Activated T-helper 1 cell treated with Interleukin-2 at 50 U/mL for 16 hours (primary cell): ENCODE data around the gene SYT9.

ENCODE experiments used
- DNase-seq: peaks from one replicate; pipeline ENCODE4 v3.0.0-alpha.2; 2020; ENCODE audit warnings: low read depth

The SYT9 gene

DNA sequence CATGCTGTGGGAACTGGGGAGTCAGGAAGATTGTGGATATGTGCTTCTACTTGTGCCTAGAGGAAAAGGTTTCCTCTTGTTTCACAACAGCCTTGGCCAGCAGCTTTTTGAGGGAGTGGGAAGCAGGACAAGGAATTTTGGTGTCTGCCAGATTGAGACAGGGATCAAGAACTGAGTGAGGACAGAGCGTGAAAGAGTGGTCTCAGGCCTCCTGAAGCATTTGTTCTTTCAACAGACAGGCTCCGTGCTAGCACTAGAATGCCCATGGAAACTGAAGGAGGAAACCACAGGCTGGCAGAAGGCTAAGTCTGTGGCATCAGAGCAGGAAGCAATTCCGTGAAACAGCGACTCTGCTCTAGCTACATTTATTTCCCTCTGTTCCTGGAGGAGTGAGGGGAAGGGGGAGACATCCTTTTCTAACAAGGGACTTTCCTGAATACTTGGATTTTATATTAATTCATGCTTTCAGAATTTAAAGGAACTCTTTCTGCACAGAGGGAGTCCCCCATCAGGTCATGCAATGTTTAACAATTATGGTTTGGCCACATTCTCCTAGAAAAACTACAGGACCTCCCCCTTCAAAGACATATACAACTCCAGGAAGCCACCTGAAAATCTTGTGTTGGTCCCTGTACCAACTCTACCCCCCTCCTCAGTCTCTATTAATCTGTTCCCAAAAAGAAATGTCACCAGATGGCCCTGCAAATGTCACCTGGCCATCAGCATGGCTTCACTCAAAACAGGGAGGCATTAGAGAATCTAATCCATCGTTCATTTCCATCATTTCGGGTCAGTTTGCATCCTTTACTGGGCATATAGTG lies 96.1 kb downstream of the SYT9 start:
- DNase-seq, result no peak

DNA sequence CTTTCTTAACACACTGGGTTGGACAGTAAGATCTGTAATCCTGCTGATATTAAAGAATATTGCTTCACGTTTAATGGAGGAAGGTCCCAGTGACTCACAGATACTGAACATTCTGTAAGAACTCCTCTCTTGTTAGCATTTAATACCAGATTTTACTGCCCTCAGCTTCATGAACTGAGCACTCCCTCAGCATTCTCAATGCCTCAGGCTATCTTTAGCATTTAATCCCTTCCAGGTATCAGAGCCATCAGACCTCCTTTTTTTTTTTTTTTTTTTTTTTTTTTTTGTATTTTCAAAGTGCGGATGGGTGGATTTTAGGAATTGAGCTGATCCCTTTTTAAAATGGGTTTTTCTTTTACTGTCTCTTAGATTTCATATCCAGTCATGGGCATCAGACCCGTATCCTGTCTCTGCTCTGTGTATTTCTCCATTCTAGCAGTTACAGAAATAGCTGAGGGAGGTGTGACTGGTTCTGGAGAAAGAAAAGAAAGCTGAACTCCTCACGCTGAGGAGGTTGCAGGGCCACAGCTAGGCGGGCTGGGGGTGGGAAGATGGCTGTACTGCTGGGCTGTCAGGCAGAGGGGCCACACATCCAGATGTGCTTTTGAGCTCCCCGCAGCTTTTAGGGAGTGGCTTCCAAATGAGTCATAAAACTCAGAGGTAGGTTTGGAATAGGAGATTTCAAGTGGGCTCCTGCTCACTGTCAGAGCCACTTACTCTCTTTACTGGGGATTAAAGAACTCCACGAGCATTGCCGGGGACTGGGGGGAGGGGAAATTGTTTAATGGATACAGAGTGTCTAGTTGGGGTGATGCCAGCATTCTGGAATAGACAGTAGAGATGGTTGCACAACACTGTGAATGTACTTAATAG lies 97.0 kb downstream of the SYT9 start:
- DNase-seq, result no peak

DNA sequence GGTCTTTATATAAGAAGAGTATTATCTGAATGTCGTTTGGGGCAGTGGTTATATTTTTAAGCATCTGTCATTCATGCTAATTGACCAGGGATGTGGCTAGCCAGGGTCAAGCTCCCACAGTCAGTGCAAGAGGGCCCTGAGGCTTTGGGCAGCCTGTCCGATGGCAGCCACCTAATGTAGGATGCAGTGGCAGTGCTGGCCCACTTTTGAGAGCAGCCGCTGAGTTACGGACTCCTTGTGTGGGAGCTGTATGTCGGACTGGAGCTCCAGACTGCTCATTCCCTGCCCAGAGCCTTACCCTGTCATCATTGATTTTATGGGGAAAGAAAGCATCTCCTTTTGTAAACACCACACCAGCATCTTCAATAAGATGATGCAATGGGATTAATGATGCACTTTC lies 99.5 kb downstream of the SYT9 start:
- no peak for DNase-seq

GRCh38 chr11:7353100-7353499 lies 101.4 kb downstream of the SYT9 start:
- DNase-seq, result no peak

DNA sequence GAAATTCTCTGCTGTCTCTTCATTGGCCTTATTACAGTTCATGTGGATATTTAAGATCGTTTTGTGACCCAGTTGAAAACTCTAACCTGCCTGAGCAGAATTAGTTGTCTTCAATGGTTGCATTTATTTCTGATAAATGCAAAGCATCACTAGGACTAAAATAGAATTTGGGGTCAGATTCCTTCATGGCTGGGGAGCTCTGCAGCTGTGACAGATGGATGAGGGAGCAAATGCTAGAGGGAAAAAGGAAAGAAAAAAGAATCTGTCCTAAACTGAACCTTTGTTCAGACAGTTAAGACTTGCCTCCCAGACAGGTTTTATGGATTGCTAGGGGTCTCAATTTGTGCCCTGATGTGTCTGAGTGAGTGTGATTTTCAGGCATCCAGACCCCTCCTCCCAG lies 113.0 kb downstream of the SYT9 start:
- no peak for DNase-seq

DNA sequence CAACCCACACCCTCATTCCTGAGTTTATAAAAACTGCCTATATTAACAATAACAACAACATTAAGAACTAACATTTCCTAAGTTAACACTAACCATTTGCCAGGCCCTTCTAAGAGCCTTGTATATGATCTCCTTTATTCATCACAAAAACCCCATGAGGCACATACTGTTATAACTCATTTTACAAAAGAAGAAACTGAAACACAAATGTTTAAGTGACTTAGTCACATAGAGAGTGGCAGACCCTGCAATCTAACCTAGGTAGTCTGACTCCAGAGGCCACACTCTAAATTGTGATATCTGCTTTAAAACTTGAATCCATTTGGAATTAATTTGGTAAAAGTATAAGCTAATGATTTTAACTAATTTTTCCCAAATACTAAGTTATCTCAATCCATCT lies 116.1 kb downstream of the SYT9 start:
- no peak for DNase-seq

- no peak for DNase-seq
These were observed 124.7 kb downstream of the SYT9 start for GRCh38 chr11:7376386-7376785.

- no peak for DNase-seq
These were observed 130.2 kb downstream of the SYT9 start for GRCh38 chr11:7381937-7382336.

GRCh38 chr11:7383406-7383805 lies 131.7 kb downstream of the SYT9 start:
- no peak for DNase-seq

- DNase-seq, result no peak
These were observed 133.0 kb downstream of the SYT9 start for GRCh38 chr11:7384691-7385090.

GRCh38 chr11:7385532-7385931 lies 133.8 kb downstream of the SYT9 start:
- DNase-seq, result no peak

GRCh38 chr11:7413961-7414915 lies 162.5 kb downstream of the SYT9 start:
- no peak for DNase-seq

DNA sequence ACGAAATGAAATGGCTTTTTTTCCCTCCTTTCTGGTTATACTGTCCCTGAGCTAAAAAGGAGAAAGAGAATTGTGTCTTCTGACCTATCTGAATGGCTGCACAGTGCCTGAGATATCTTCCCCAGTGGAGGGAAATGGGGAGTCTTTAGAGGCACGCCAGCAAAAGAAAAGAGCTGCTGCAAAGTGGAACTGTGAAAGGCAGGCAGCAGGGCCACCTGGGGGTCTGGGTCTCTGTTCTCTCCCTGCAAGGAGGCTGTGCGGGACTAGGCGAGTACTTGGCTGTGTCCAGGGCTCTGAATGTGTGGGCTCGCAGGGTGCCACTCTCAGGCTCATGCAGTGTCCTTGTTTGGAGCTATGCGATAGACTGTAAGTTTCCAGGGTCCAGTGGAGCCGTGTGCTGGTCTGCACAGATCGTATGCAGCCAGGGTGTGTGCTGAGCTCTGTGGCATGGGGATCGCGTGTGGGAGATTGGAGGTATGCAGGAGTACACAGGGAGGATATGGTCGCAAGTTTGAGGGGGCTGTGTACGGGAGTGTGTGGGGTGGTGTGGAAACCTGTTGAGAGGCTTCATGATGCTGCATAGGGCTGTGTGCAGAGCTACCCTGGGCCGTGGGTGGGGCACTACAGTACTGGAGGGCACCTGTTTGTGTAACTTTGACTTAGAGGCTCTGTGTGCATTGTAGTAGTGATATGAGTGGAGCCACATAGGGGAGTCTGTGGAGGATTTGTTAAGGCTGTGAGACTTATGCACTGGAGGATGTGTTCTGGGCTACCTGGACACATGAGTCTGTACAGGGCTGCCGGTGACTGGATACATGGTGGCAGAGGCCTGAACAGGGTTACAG lies 163.5 kb downstream of the SYT9 start:
- no peak for DNase-seq

DNA sequence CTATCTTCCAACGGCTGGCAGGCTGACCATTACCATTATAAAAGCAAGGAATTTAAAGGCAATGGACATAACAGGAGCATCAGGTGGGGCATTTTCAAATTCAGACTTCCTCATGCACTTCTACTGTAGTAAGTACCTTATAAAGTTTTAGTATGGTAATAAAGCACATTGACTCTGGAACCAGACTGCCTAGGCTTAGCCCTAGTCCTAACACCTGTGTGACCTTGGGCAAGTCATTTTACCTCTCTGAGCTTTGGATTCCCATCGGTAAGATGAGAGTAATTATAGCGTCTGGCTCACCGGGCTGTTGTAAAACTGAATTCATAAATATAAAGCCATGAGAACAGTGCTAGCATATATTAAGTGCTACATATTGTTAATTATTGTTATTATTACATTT lies 164.4 kb downstream of the SYT9 start:
- no peak for DNase-seq

- DNase-seq, result no peak
These were observed 165.6 kb downstream of the SYT9 start for GRCh38 chr11:7417328-7417727.

GRCh38 chr11:7418061-7418460 lies 166.4 kb downstream of the SYT9 start:
- DNase-seq, result no peak

DNA sequence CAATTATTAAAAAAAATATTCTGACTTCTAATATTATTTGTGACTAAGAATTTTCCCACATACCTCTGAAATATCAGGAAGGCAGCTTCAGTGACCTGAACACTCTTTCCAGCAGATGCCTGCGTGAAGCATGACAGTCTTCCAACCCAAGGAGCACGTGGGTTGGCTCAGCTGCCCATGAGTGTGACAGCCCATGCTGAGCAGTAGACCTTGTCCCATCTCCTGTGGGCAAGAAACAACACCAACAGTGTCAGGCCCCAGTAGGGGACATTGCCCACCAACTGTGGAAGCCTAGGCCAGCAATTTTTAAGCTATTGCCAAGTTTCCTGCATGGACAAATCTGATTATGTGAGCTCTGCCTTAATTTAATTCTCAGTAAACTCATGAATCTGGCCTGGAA lies 167.2 kb downstream of the SYT9 start:
- DNase-seq, result no peak

GRCh38 chr11:7421136-7421535 lies 169.4 kb downstream of the SYT9 start:
- no peak for DNase-seq

- no peak for DNase-seq
These were observed 171.0 kb downstream of the SYT9 start for GRCh38 chr11:7422544-7423331.

DNA sequence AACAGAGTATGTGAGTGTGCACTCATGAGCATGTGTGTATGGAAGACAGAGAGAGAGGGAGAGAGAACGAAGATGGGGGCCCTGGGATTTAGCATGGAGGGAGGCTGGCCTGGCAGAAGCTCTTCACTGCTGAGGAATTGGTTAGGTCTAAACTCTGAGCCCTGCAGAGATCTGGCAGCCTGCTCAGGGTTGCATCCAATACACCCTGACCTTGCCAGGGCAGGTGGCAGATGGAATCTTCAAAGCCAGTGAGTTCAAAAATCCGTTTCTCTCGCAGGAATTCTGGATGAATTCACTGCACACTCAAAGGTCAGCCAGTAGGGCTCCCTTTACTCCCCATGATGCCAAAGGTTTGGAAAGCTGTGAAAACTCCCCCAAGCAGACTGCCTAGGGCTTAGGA lies 172.2 kb downstream of the SYT9 start:
- no peak for DNase-seq
